ENCODE results near the gene MINDY4.

MINDY4 gene

DNA sequence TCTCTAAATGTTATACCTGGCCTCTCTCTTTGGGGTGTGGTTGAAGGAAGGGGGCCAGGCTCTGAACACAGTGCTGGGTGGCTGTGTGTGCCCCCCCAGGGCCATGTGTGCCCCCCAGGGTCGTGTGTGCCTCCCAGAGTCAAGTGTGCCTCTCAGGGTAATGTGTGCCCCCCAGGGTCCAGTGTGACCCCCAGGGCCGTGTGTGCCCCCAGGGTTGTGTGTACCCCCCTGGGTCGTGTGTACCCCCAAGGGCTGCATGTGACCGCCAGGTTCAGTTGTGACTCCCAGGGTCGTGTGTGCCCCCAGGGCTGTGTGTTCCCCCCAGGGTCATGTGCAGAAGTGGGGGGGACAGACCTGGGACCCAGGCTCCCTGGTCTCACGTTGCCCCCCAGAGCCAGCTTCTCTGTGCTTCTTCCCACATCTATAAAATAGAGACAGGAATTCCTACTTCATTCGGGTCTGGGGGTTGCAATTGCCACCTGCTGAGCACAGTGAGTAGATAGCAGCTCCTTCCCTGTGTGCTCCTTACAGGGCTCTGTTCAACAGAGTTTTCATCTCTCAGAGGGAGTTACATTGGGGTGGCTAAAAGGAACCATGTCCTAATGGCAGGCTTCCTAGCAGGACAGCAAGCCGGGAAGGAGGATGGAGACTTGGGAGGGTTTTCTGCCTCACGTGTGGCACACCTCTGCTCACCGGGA, 99.8 kb downstream of the MINDY4 start:
- H3K36me3 ChIP-seq (ENCODE audit: low read length) = no peaks in the 10 kb centered on the region
- H3K4me2 ChIP-seq (ENCODE audit: low read depth, low read length, poor library complexity, severe bottlenecking) = no peak overlapping the region
- no peak overlapping the region for H3K27ac ChIP-seq (ENCODE audit: low read depth, low read length)
- no peak overlapping the region for H3K4me3 ChIP-seq (ENCODE audit: insufficient read depth, low read length, poor library complexity, severe bottlenecking)
- no peak overlapping the region for H2AFZ ChIP-seq (ENCODE audit: low read depth, low read length, severe bottlenecking)
- no peaks in the 10 kb centered on the region for H3K9me2 ChIP-seq (replicated peaks; ENCODE audit: insufficient read depth, low read length)
- H3K79me2 ChIP-seq (ENCODE audit: insufficient read depth, low read length) = no peaks in the 10 kb centered on the region
- H3F3A ChIP-seq (ENCODE audit: insufficient read depth) = no peaks in the 10 kb centered on the region
- H3K9ac ChIP-seq (ENCODE audit: low read length) = no peak overlapping the region
- H3K9me3 ChIP-seq (ENCODE audit: insufficient read depth, low read length) = no peaks in the 10 kb centered on the region
- H3K27me3 ChIP-seq (ENCODE audit: low read length) = no peaks in the 10 kb centered on the region
- no peak for TF ChIP-seq CTCF (IDR thresholded peaks at IDR 0.05; ENCODE audit: insufficient read depth, low read length, poor library complexity, severe bottlenecking)
- TF ChIP-seq EZH2phosphoT487 (conservative IDR thresholded peaks at IDR 0.05; ENCODE audit: low read length) = no peak
- H4K20me1 ChIP-seq (ENCODE audit: low read depth, low read length) = no peaks in the 10 kb centered on the region

DNA sequence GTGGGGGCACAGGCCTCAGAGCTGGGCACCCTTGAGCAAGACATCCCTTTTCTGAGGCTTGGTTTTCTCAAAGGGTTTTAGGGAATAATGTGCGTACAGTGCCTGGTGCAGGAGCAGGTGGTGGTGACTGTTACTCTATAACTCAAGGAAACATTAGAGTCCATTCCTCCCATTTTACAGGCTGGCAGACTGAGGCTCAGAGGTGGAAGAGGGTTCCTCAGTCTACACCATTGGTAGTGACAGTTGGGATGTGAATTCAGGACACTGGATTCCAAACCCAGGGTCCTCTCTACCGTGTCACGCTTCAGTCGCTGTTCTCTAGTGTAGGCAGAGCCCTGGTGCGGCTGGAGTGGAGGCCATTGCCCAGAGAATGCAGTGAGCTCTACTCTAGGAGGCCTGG, 100.4 kb downstream of the MINDY4 start:
- no peak for TF ChIP-seq EZH2phosphoT487 (conservative IDR thresholded peaks at IDR 0.05; ENCODE audit: low read length)
- TF ChIP-seq CTCF (IDR thresholded peaks at IDR 0.05; ENCODE audit: insufficient read depth, low read length, poor library complexity, severe bottlenecking) = no peak
- H3K36me3 ChIP-seq (ENCODE audit: low read length) = no peaks in the 10 kb centered on the region
- H3K9ac ChIP-seq (ENCODE audit: low read length) = no peak overlapping the region

DNA sequence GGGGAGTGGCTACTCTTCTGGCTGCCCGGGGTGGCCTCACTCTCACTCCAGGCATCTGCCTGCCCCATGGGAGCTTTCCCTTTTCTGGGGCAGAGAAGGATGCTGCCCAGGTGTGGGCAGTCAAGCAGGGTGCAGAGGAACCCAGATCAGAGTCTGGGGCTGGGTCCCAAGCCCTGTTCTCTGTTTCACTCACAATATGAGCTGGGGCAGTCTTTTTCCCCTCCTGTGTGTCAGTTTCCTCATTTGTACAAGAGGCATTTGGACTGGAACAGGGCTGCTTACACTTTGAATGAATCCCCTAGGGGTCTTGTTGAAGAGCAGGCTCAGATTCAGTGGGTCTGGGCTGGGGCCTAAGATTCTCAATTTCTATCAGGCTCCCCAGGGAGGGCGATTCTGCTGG, 102.0 kb downstream of the MINDY4 start:
- Histone ChIP-seq H3K9ac (ENCODE audit: low read length) (no peak overlapping the region), H2AFZ (ENCODE audit: low read depth, low read length, severe bottlenecking) (no peak overlapping the region), H3K9me2 (replicated peaks; ENCODE audit: insufficient read depth, low read length) (no peaks in the 10 kb centered on the region), H3K36me3 (ENCODE audit: low read length) (no peaks in the 10 kb centered on the region), H3F3A (ENCODE audit: insufficient read depth) (no peaks in the 10 kb centered on the region), H3K9me3 (ENCODE audit: insufficient read depth, low read length) (no peaks in the 10 kb centered on the region), H3K27ac (ENCODE audit: low read depth, low read length) (no peak overlapping the region), H3K4me2 (ENCODE audit: low read depth, low read length, poor library complexity, severe bottlenecking) (no peak overlapping the region), H4K20me1 (ENCODE audit: low read depth, low read length) (no peaks in the 10 kb centered on the region), H3K79me2 (ENCODE audit: insufficient read depth, low read length) (no peaks in the 10 kb centered on the region), H3K27me3 (ENCODE audit: low read length) (no peaks in the 10 kb centered on the region), H3K4me3 (ENCODE audit: insufficient read depth, low read length, poor library complexity, severe bottlenecking) (no peak overlapping the region)
- TF ChIP-seq EZH2phosphoT487 (conservative IDR thresholded peaks at IDR 0.05; ENCODE audit: low read length) (no peak), CTCF (IDR thresholded peaks at IDR 0.05; ENCODE audit: insufficient read depth, low read length, poor library complexity, severe bottlenecking) (no peak)

More for the DNA sequence above, 100.4 kb downstream of the MINDY4 start:
- Histone ChIP-seq H3K27ac (ENCODE audit: low read depth, low read length) (no peak overlapping the region), H2AFZ (ENCODE audit: low read depth, low read length, severe bottlenecking) (no peak overlapping the region), H3K9me2 (replicated peaks; ENCODE audit: insufficient read depth, low read length) (no peaks in the 10 kb centered on the region), H3K4me2 (ENCODE audit: low read depth, low read length, poor library complexity, severe bottlenecking) (no peak overlapping the region), H3K27me3 (ENCODE audit: low read length) (no peaks in the 10 kb centered on the region), H4K20me1 (ENCODE audit: low read depth, low read length) (no peaks in the 10 kb centered on the region), H3K4me3 (ENCODE audit: insufficient read depth, low read length, poor library complexity, severe bottlenecking) (no peak overlapping the region), H3K79me2 (ENCODE audit: insufficient read depth, low read length) (no peaks in the 10 kb centered on the region), H3F3A (ENCODE audit: insufficient read depth) (no peaks in the 10 kb centered on the region), H3K9me3 (ENCODE audit: insufficient read depth, low read length) (no peaks in the 10 kb centered on the region)

Measured in SU-DHL-6 (cell line).